K562 (cell line): ENCODE measurements around the gene LAGE3. TPM values are rescaled to one million over a fixed set of nuclear protein-coding genes. Genes with fewer than 3 reads are reported as not detected.
A peak's percentile ranks its signal among the peaks of the same experiment; 100 is the strongest.

Source experiments
- ARID3B ChIP-seq: fragments of 250-450 bp; sonication (Bioruptor Pico); IDR thresholded peaks from 2 replicates; pipeline ENCODE4 v1.4.0; 2020; ENCODE audit warnings: borderline replicate concordance
- ATF6 ChIP-seq: sonication (generic); formaldehyde crosslinking; IDR thresholded peaks from 2 replicates; pipeline ENCODE4 v1.4.0; 2020; ENCODE audit warnings: mild to moderate bottlenecking, missing genetic modification reagents
- CREM ChIP-seq: IDR thresholded peaks from 2 replicates; pipeline ENCODE4 v1.6.1; 2014; ENCODE audit warnings: antibody characterized with exemption, low read depth
- E2F4 ChIP-seq: sonication (generic); formaldehyde crosslinking; IDR thresholded peaks from 2 replicates; pipeline ENCODE4 v1.8.0; 2022; ENCODE audit warnings: mild to moderate bottlenecking, low read depth, missing genetic modification reagents
- ELK3 ChIP-seq: fragments of 450-650 bp; formaldehyde crosslinking; IDR thresholded peaks from 2 replicates; pipeline ENCODE4 v1.4.0; 2020; ENCODE audit warnings: mild to moderate bottlenecking
- MED1 ChIP-seq: sonication (generic); formaldehyde crosslinking; IDR thresholded peaks from 2 replicates; pipeline ENCODE4 v1.8.1; 2023; ENCODE audit warnings: missing genetic modification reagents, borderline replicate concordance
- NEUROD1 ChIP-seq: fragments of 150-350 bp; IDR thresholded peaks from 2 replicates; pipeline ENCODE4 v1.6.1; 2014; ENCODE audit warnings: borderline replicate concordance, low read length, low read depth; ENCODE audit not compliant: partially characterized antibody
- NKRF ChIP-seq: fragments of 450-650 bp; IDR thresholded peaks from 2 replicates; pipeline ENCODE4 v1.6.1; 2016; ENCODE audit warnings: borderline replicate concordance
- RFX1 ChIP-seq: fragments of 450-650 bp; IDR thresholded peaks from 2 replicates; pipeline ENCODE4 v1.6.1; 2016; ENCODE audit warnings: mild to moderate bottlenecking, moderate library complexity
- SMARCB1 ChIP-seq: IDR thresholded peaks from 2 replicates; pipeline ENCODE4 v1.6.1; 2011; ENCODE audit warnings: improper control_type of control experiment, low read depth; ENCODE audit not compliant: insufficient read length
- TARDBP ChIP-seq: fragments of 450-650 bp; IDR thresholded peaks from 2 replicates; pipeline ENCODE4 v1.6.1; 2016
- ZC3H4 ChIP-seq: sonication (generic); formaldehyde crosslinking; IDR thresholded peaks from 2 replicates; pipeline ENCODE4 v1.9.0; 2021; ENCODE audit warnings: missing genetic modification reagents, borderline replicate concordance
- ZNF23 ChIP-seq: fragments of 250-450 bp; sonication (Bioruptor Pico); IDR thresholded peaks from 2 replicates; pipeline ENCODE4 v1.4.0; 2020; ENCODE audit warnings: mild to moderate bottlenecking
- ZNF518B ChIP-seq: fragments of 250-450 bp; sonication (Bioruptor Pico); IDR thresholded peaks from 2 replicates; pipeline ENCODE4 v1.5.0; 2021; ENCODE audit warnings: mild to moderate bottlenecking, moderate library complexity
- polyA plus RNA-seq, 8 experiments: library from polyadenylated mRNA; depleted of rRNA in 4 of 8; stranded (reverse) in 5 of 8; unstranded in 3 of 8; fragments of >200 nt; fragmentation: Nextera tagmentation in 2 of 8; fragmentation: Illumina TruSeq in 1 of 8; extraction: Ambion mirVana in 2 of 8; extraction: Trizol in 1 of 8; gene quantifications; 2 replicates each; pipeline versions ENCODE4 v1.2.1 to v1.2.3, GENCODE V29; 2011 to 2014; ENCODE audit warnings: inconsistent platforms in 1 of 8, missing spikeins in 1 of 8
- total RNA-seq, 7 experiments: library from RNA; depleted of rRNA in 6 of 7; stranded (reverse); fragments of >200 nt in 6 of 7; fragmentation: Illumina TruSeq in 2 of 7; extraction: Trizol in 2 of 7; gene quantifications; 2 replicates each; pipeline versions ENCODE4 v1.2.1 to v1.2.3, GENCODE V29; 2011 to 2021; ENCODE audit warnings: low replicate concordance in 1 of 7

Gene LAGE3
- total and polyA plus RNA-seq, 9 of the 15 experiments (the other 6 are each of a cell fraction or from before 2014, with no cell fraction given), result 28.2 to 125 (median 35.8) TPM

GRCh38 chrX:154428176-154429171, 50.6 kb downstream of the LAGE3 start, which contains the start of gene ATP6AP1 (continued):
- TF ChIP-seq NKRF (0 out of 2 replicates have a peak, but pooled peaks have one; percentile 28), ELK3 (CRISPR knock-in tag) (no peak), NEUROD1 (peak; percentile 83), RFX1 (peak; percentile 62), ZNF23 (CRISPR knock-in tag) (no peak), SMARCB1 (no peak), E2F4 (CRISPR knock-in tag) (no peak), TARDBP (no peak), ARID3B (no peak), ZC3H4 (no peak), ZNF518B (CRISPR knock-in tag) (no peak), ATF6 (CRISPR knock-in tag) (no peak), CREM (peak; percentile 58; the same call in 1 of the 2 replicates), MED1 (CRISPR knock-in tag) (no peak)
